ENCODE results near the gene GALNT5. TPM values are rescaled to one million over a fixed set of nuclear protein-coding genes. Genes with fewer than 3 reads are reported as not detected.

GALNT5 gene
- total RNA-seq, 1 donor from 2014 or later: 2.2 TPM

GRCh38 chr2:157217409-157217808, 40.1 kb upstream of the GALNT5 start:
- H3K4me1 Mint-ChIP-seq (ENCODE audit: low read depth, unreplicated experiment): no peaks in the 10 kb centered on the region
- no peak overlapping the region for H3K9ac ChIP-seq (ENCODE audit: low read length)
- H3K27me3 ChIP-seq (ENCODE audit: insufficient read depth, low read length): no peaks in the 10 kb centered on the region
- TF ChIP-seq, protein P1, sequence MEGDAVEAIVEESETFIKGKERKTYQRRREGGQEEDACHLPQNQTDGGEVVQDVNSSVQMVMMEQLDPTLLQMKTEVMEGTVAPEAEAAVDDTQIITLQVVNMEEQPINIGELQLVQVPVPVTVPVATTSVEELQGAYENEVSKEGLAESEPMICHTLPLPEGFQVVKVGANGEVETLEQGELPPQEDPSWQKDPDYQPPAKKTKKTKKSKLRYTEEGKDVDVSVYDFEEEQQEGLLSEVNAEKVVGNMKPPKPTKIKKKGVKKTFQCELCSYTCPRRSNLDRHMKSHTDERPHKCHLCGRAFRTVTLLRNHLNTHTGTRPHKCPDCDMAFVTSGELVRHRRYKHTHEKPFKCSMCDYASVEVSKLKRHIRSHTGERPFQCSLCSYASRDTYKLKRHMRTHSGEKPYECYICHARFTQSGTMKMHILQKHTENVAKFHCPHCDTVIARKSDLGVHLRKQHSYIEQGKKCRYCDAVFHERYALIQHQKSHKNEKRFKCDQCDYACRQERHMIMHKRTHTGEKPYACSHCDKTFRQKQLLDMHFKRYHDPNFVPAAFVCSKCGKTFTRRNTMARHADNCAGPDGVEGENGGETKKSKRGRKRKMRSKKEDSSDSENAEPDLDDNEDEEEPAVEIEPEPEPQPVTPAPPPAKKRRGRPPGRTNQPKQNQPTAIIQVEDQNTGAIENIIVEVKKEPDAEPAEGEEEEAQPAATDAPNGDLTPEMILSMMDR (IDR thresholded peaks at IDR 0.05; ENCODE audit: insufficient read depth, low read depth, low read length): no peak
- TF ChIP-seq EZH2 (IDR thresholded peaks at IDR 0.05; ENCODE audit: insufficient read depth, low read length): no peak
- no peaks in the 10 kb centered on the region for H3K36me3 ChIP-seq (ENCODE audit: insufficient read depth, low read length)
- no peak overlapping the region for H2AFZ ChIP-seq (ENCODE audit: low read depth, low read length)
- H3K27me3 Mint-ChIP-seq (ENCODE audit: low read depth, unreplicated experiment): no peaks in the 10 kb centered on the region
- no peaks in the 10 kb centered on the region for H3K9me3 ChIP-seq (ENCODE audit: insufficient read depth, low read depth, low read length)
- no peak overlapping the region for H3K4me2 ChIP-seq (ENCODE audit: low read length)
- no peak overlapping the region for H3K4me3 Mint-ChIP-seq (ENCODE audit: unreplicated experiment)
- H3K36me3 Mint-ChIP-seq (ENCODE audit: low read depth, unreplicated experiment): no peaks in the 10 kb centered on the region
- no peak for DNase-seq (ENCODE audit: low read depth)
- no peaks in the 10 kb centered on the region for H3K79me2 ChIP-seq (ENCODE audit: insufficient read depth, low read length)
- no peak overlapping the region for H3K4me3 ChIP-seq (ENCODE audit: insufficient read depth, low read depth, low read length)
- H4K20me1 ChIP-seq (ENCODE audit: insufficient read depth, low read length): no peaks in the 10 kb centered on the region
- no peaks in the 10 kb centered on the region for H3K4me1 ChIP-seq (ENCODE audit: insufficient read depth, low read length)
- FAIRE-seq: no peak
- no peak overlapping the region for H3K27ac Mint-ChIP-seq (ENCODE audit: unreplicated experiment)
- no peak overlapping the region for H3K27ac ChIP-seq (ENCODE audit: low read depth, low read length)
- no peaks in the 10 kb centered on the region for H3K9me3 Mint-ChIP-seq (ENCODE audit: unreplicated experiment)

DNA sequence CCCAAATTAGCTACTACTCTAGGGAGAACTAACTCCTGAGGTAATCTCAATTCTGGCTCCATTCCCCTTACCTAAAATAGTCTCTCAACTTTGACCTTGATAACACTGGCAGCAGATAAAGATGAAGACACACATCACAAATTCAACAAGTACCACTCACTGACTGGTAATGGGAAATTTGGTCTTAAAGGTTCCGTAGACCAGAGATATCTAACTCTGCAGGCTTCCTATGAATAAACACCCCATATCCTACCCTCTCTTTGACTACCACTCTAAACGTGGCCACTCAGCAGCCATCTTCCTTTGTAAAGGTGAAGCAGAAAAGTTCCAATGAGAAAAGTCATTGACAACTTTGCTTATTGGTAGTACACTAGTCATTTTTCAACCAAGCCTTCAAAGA, 38.6 kb upstream of the GALNT5 start:
- no peaks in the 10 kb centered on the region for H3K27me3 Mint-ChIP-seq (ENCODE audit: low read depth, unreplicated experiment)
- H3K27ac ChIP-seq (ENCODE audit: low read depth, low read length): no peak overlapping the region
- H3K4me3 Mint-ChIP-seq (ENCODE audit: unreplicated experiment): no peak overlapping the region
- H2AFZ ChIP-seq (ENCODE audit: low read depth, low read length): no peak overlapping the region
- H3K36me3 Mint-ChIP-seq (ENCODE audit: low read depth, unreplicated experiment): no peaks in the 10 kb centered on the region
- no peaks in the 10 kb centered on the region for H4K20me1 ChIP-seq (ENCODE audit: insufficient read depth, low read length)
- no peak overlapping the region for H3K4me2 ChIP-seq (ENCODE audit: low read length)
- H3K4me1 ChIP-seq (ENCODE audit: insufficient read depth, low read length): no peaks in the 10 kb centered on the region
- DNase-seq (ENCODE audit: low read depth) (no peak), FAIRE-seq (no peak)
- H3K9me3 Mint-ChIP-seq (ENCODE audit: unreplicated experiment): no peaks in the 10 kb centered on the region
- no peak overlapping the region for H3K4me3 ChIP-seq (ENCODE audit: insufficient read depth, low read depth, low read length)
- H3K9ac ChIP-seq (ENCODE audit: low read length): no peak overlapping the region
- no peaks in the 10 kb centered on the region for H3K79me2 ChIP-seq (ENCODE audit: insufficient read depth, low read length)
- no peaks in the 10 kb centered on the region for H3K36me3 ChIP-seq (ENCODE audit: insufficient read depth, low read length)
- H3K9me3 ChIP-seq (ENCODE audit: insufficient read depth, low read depth, low read length): no peaks in the 10 kb centered on the region
- TF ChIP-seq, protein P1 (IDR thresholded peaks at IDR 0.05; ENCODE audit: insufficient read depth, low read depth, low read length): no peak
- no peak for TF ChIP-seq EZH2 (IDR thresholded peaks at IDR 0.05; ENCODE audit: insufficient read depth, low read length)
- H3K27me3 ChIP-seq (ENCODE audit: insufficient read depth, low read length): no peaks in the 10 kb centered on the region
- no peak overlapping the region for H3K27ac Mint-ChIP-seq (ENCODE audit: unreplicated experiment)
- H3K4me1 Mint-ChIP-seq (ENCODE audit: low read depth, unreplicated experiment): no peaks in the 10 kb centered on the region

DNA sequence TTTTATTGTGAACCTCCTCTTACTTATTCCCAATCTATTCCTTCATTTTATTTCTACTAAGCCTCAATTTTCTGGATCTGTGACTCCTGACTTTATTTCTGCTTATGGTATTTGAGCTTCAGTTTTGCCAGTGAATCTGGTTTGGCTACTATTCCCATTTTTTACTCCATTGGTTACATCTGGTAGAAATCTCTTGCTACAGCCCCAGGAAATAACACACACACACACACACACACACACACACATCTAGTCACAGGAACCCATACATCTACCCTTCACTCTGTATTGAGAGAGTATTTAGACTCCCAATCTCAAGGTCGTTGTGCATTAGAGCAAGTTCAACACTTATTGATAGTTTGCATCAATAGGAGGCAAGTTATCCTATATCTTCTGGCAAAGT, 37.0 kb upstream of the GALNT5 start:
- H3K4me3 ChIP-seq (ENCODE audit: insufficient read depth, low read depth, low read length): no peak overlapping the region
- no peak overlapping the region for H2AFZ ChIP-seq (ENCODE audit: low read depth, low read length)
- H3K27me3 Mint-ChIP-seq (ENCODE audit: low read depth, unreplicated experiment): no peaks in the 10 kb centered on the region
- no peaks in the 10 kb centered on the region for H3K27me3 ChIP-seq (ENCODE audit: insufficient read depth, low read length)
- no peaks in the 10 kb centered on the region for H3K9me3 ChIP-seq (ENCODE audit: insufficient read depth, low read depth, low read length)
- no peak overlapping the region for H3K9ac ChIP-seq (ENCODE audit: low read length)
- no peak overlapping the region for H3K27ac Mint-ChIP-seq (ENCODE audit: unreplicated experiment)
- H3K36me3 ChIP-seq (ENCODE audit: insufficient read depth, low read length): no peaks in the 10 kb centered on the region
- H3K79me2 ChIP-seq (ENCODE audit: insufficient read depth, low read length): no peaks in the 10 kb centered on the region
- H3K36me3 Mint-ChIP-seq (ENCODE audit: low read depth, unreplicated experiment): no peaks in the 10 kb centered on the region
- no peaks in the 10 kb centered on the region for H4K20me1 ChIP-seq (ENCODE audit: insufficient read depth, low read length)
- DNase-seq (ENCODE audit: low read depth) (no peak), FAIRE-seq (no peak)
- H3K27ac ChIP-seq (ENCODE audit: low read depth, low read length): no peak overlapping the region
- H3K4me1 Mint-ChIP-seq (ENCODE audit: low read depth, unreplicated experiment): no peaks in the 10 kb centered on the region
- H3K4me2 ChIP-seq (ENCODE audit: low read length): no peak overlapping the region
- H3K4me1 ChIP-seq (ENCODE audit: insufficient read depth, low read length): no peaks in the 10 kb centered on the region
- no peaks in the 10 kb centered on the region for H3K9me3 Mint-ChIP-seq (ENCODE audit: unreplicated experiment)
- H3K4me3 Mint-ChIP-seq (ENCODE audit: unreplicated experiment): no peak overlapping the region
- no peak for TF ChIP-seq EZH2 (IDR thresholded peaks at IDR 0.05; ENCODE audit: insufficient read depth, low read length)
- TF ChIP-seq, protein P1 (IDR thresholded peaks at IDR 0.05; ENCODE audit: insufficient read depth, low read depth, low read length): no peak
